ENCODE data around the gene SUGCT.
"Not testable (repeated sequence)": the region's sequence is repeated elsewhere in the genome, so short reads cannot be mapped to it uniquely, and the experiment has no call there.

The SUGCT gene

DNA sequence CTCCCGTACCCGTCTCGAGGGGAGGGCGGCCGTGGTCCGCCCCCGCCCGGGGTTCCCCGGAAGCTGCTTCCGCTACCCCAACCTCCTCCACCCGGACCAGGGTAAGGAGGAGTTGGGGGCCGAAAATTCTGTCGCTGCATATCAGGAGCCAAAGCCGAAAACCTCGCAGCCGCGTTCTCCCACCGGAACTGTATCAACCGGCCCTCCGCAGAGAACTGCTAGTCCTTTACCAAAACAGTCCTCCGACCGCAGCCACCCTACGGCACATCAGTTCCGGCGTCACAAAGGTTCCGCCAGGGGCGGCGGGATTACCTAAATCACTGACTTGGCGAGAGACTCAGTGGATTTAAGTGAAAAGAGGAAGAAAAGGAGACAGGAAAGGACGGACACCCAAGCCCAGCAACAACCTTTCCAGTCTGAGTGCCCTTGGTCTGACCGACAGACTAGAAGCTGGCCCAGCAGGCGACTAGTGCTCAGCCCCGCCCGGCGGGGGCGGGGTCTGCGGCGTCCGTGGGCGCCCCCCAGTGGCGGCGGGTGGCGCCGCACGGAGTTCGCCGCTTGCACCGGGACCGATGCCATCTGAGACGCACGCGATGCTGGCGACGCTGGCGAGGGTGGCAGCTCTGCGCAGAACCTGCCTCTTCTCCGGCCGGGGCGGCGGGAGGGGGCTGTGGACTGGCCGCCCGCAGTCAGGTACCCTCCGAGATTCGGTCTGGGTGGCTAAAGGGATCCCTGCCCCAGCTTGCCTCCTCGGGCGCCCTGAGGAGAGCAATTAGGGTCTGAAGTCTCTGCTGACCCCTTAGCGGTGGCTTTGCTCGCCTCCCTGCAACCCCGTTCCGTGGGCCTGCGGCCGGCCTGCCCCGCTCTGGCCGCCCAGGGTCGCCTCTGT lies at the start of gene SUGCT, which contains the start of gene MPLKIP:
Gene SUGCT (plus strand): TSS at position 578 of the 889 bp plus-strand sequence.
Gene MPLKIP (minus strand): TSS at position 195 of the 889 bp plus-strand sequence. CDS start 55 bp downstream, at position 140.
- in situ Hi-C loops (cut with HindIII; ENCODE audit: low sequenced_read_pairs): no loop called here

DNA sequence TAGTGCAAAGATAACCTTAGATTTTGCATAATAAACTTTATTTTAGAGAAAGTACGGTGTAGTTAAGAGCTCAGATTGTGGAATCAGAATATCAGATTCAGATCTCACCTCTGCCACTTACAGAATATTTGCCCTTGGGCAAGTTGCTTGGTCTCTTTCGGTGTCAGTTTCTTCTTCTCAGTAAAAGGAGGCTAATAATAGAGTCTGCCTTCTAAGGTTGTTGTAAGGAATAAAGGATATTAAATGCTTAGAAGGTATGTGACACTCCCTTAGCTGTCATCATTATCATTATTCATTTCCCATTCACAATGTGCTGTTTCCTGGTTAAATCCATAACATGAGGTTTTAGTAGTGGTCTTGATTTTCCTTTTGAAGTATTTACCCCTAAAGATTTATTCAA lies 42.6 kb upstream of the SUGCT start:
- in situ Hi-C loops (cut with HindIII; ENCODE audit: low sequenced_read_pairs): loop anchor here (25.0 kb wide), 1 partner anchor 505 kb away; no protein-coding TSS in a partner anchor

- in situ Hi-C loops (cut with HindIII; ENCODE audit: low sequenced_read_pairs): loop anchor here (25.0 kb wide), 1 partner anchor 506 kb away; no protein-coding TSS in a partner anchor
These were observed 41.0 kb upstream of the SUGCT start for GRCh38 chr7:40093631-40094350.

- in situ Hi-C loops (cut with HindIII; ENCODE audit: low sequenced_read_pairs): loop anchor here (25.0 kb wide), 1 partner anchor 508 kb away; no protein-coding TSS in a partner anchor
These were observed 39.6 kb upstream of the SUGCT start for GRCh38 chr7:40095230-40095629.

GRCh38 chr7:40095695-40096327 lies 39.0 kb upstream of the SUGCT start:
- in situ Hi-C loops (cut with HindIII; ENCODE audit: low sequenced_read_pairs): loop anchor here (25.0 kb wide), 1 partner anchor 509 kb away; no protein-coding TSS in a partner anchor

GRCh38 chr7:40097728-40098127 lies 37.1 kb upstream of the SUGCT start:
- in situ Hi-C loops (cut with HindIII; ENCODE audit: low sequenced_read_pairs): loop anchor here (25.0 kb wide), 1 partner anchor 510 kb away; no protein-coding TSS in a partner anchor

GRCh38 chr7:40098810-40099209 lies 36.0 kb upstream of the SUGCT start:
- in situ Hi-C loops (cut with HindIII; ENCODE audit: low sequenced_read_pairs): loop anchor here (25.0 kb wide), 1 partner anchor 512 kb away; no protein-coding TSS in a partner anchor

- in situ Hi-C loops (cut with HindIII; ENCODE audit: low sequenced_read_pairs): loop anchor here (25.0 kb wide), 1 partner anchor 513 kb away; no protein-coding TSS in a partner anchor
These were observed 35.0 kb upstream of the SUGCT start for GRCh38 chr7:40099837-40100236.

GRCh38 chr7:40101201-40101600 lies 33.6 kb upstream of the SUGCT start:
- in situ Hi-C loops (cut with HindIII; ENCODE audit: low sequenced_read_pairs): no loop called here

DNA sequence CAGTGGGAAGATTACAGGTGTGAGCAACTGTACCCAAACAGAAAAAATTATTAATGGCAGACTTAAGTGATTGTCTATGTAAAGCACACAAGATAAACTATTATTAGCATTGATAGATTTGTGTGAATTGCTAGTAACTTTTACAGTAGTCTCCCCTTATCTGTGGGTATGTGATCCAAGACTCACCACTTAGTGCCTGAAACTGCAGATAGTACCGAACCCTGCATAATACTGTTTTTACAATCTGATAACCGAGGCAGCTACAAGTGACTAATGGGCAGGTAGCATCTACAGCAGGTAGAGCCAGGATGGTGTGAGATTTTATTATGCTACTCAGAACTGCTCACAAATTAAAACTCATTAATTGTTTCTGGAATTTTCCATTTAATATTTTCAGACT lies 31.9 kb upstream of the SUGCT start:
- in situ Hi-C loops (cut with HindIII; ENCODE audit: low sequenced_read_pairs): no loop called here

- in situ Hi-C loops (cut with HindIII; ENCODE audit: low sequenced_read_pairs): no loop called here
These were observed 28.8 kb upstream of the SUGCT start for GRCh38 chr7:40105879-40106473.

- in situ Hi-C loops (cut with HindIII; ENCODE audit: low sequenced_read_pairs): no loop called here
These were observed 18.9 kb upstream of the SUGCT start for GRCh38 chr7:40115936-40116335.

DNA sequence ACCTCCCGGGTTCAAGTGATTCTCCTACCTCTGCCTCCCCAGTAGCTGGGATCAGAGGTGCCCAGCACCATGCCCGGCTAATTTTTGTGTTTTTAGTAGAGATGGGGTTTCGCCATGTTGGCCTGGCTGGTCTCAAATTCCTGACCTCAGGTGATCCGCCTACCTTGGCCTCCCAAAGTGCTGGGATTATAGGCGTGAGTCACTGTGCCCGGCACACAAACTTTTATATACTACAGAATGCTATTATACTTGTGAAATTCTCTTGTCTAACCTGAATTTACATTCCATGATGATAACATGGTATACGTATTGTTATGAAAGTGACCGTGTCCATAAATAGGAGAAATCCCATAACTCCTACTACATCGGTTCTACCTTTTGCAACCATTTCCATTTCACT lies 17.6 kb upstream of the SUGCT start:
- in situ Hi-C loops (cut with HindIII; ENCODE audit: low sequenced_read_pairs): not testable (repeated sequence)

DNA sequence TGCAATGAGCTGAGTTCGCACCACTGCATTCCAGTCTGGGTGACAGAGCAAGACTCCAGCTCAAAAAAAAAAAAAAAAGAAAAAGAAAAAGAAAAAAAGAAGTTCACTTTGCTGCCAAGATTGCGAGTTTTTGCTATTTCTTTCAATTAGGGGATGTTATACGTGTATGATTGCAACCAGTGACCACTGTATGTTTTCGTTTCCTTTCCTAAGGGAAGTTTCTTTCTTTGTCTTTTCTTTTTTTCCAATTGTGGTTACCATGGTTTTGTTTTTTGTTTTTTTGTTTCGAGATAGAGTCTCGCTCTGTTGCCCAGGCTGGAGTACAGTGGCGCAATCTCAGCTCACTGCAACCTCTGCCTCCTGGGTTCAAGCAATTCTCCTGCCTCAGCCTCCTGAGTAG lies 16.6 kb upstream of the SUGCT start:
- in situ Hi-C loops (cut with HindIII; ENCODE audit: low sequenced_read_pairs): not testable (repeated sequence)

DNA sequence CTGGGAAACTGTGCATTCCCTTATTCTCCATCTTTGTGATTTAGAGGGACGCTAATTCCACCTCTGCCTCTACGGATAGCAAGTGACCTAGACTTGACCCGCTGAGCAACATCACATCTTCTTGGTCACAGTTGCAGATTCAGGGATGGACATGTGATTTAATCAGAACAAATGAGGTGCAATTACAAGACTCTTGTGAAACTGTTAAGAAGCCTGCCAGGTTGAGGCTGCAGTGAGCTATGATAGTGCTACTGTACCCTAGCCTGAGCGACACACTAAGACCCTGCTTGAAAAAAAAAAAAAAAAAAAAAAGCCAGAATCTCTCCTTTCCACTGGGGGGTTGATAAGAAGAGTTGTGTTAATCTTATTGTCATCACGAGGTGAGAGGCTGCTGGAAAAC lies 14.8 kb upstream of the SUGCT start:
- in situ Hi-C loops (cut with HindIII; ENCODE audit: low sequenced_read_pairs): no loop called here

DNA sequence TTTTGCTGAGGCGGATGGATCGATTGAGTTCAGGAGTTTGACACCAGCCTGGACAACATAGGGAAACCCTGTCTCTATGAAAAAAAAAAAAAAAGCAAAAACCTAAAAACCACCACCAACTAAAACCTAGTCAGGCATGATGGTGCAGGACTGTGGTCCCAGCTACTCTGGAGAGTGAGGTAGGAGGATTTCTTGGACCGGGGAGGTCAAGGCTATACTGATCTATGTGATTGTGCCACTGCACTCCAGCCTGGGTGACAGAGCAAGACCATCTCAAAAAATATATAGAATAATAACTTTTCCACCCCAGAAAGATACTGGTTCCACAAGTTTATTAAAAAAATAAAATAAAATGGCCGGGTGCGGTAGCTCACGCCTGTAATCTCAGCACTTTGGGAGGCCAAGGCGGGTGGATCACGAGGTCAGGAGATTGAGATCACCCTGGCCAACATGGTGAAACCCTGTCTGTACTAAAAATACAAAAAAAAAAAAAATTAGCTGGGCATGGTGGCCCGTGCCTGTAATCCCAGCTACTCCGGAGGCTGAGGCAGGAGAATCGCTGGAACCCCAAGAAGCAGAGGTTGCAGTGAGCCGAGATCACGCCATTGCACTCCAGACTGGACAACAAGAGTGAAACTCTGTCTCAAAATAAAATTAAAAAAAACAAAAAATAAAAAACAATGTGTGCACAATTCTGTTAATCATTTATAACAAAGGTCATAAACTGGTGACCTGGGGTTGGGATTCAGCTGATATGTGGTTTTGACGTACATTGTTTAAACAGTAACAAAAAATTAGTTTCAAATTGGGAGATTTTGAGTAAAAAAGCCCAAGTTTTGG lies 12.5 kb upstream of the SUGCT start:
- in situ Hi-C loops (cut with HindIII; ENCODE audit: low sequenced_read_pairs): not testable (repeated sequence)

GRCh38 chr7:40122940-40123254 lies 11.9 kb upstream of the SUGCT start:
- in situ Hi-C loops (cut with HindIII; ENCODE audit: low sequenced_read_pairs): no loop called here

DNA sequence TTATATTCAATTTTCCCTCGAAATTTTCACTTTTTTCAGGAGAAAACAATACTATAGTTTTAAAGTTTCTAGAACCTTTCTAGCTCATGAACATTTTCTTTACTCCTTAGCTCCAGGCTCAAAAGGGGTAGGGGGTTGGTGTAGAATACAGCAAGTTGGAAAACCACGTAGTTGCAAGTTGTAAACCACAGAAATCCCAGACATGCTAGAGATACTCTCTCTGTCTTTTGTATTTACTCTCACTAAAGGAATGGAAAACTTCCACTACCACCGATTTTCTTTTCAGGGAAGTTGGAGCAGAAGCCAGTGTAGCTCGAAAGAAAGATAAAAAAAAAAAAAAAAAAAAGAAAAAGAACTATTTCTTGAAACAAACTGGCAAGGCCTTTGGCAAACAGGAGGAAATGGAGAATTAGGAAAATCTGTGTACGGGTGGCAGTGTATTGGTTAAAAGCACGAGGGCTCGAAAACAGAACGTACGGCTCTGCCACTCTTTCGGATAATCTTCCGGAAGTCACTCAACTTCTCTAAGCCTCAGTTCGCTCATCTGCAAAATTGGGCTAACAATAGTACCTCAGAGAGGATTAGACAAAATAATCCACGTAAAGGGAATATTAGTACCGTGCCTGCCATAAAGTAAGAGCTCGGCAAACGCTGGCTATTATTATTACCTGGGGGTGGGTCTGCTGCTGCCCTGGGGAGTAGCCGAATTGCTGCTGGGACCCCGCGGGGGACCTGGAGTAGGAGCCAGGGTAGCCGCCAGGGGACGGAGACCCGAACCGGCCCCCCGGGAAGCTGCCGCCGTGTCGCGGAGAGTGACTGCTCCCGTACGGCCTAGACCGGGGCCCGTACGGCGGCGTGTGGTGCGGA lies 1.0 kb upstream of the SUGCT start:
- in situ Hi-C loops (cut with HindIII; ENCODE audit: low sequenced_read_pairs): no loop called here

GRCh38 chr7:40135317-40135610 lies 459 bp downstream of the SUGCT start:
- in situ Hi-C loops (cut with HindIII; ENCODE audit: low sequenced_read_pairs): no loop called here

Measured in endothelial cell of hepatic sinusoid (primary cell).